Endodermal cell (in vitro differentiated cells): ENCODE results near the gene RCL1. TPM values are rescaled to one million over a fixed set of nuclear protein-coding genes. Genes with fewer than 3 reads are reported as not detected.

Experiments
- DNase-seq: peaks from one replicate; pipeline ENCODE4 v3.0.0-alpha.2; 2017
- H3K27ac ChIP-seq: 2 replicates; pipeline ENCODE4 v1.5.1; 2013; ENCODE audit warnings: mild to moderate bottlenecking, low read depth, low read length, moderate library complexity
- H3K27me3 ChIP-seq: 2 replicates; pipeline ENCODE4 v1.6.1; 2013; ENCODE audit warnings: mild to moderate bottlenecking, low read length, moderate library complexity; ENCODE audit not compliant: insufficient read depth, control insufficient read depth, poor library complexity, severe bottlenecking
- H3K36me3 ChIP-seq: 2 replicates; pipeline ENCODE4 v1.7.0; 2013; ENCODE audit warnings: mild to moderate bottlenecking, low read length, moderate library complexity; ENCODE audit not compliant: control insufficient read depth, insufficient read depth
- H3K4me1 ChIP-seq: one replicate; pipeline ENCODE4 v1.7.0; 2013; ENCODE audit warnings: low read length; ENCODE audit not compliant: control insufficient read depth, insufficient read depth
- H3K4me3 ChIP-seq: 2 replicates; pipeline ENCODE4 v1.5.1; 2013; ENCODE audit warnings: mild to moderate bottlenecking, low read length, moderate library complexity
- H3K9ac ChIP-seq: 2 replicates; pipeline ENCODE4 v1.6.1; 2013; ENCODE audit warnings: mild to moderate bottlenecking, low read length, moderate library complexity; ENCODE audit not compliant: poor library complexity, severe bottlenecking; ENCODE audit errors: extremely low read depth
- H3K9me3 ChIP-seq: 2 replicates; pipeline ENCODE4 v1.6.1; 2013; ENCODE audit warnings: mild to moderate bottlenecking, low read length, moderate library complexity; ENCODE audit not compliant: control insufficient read depth
- H3K27ac Mint-ChIP-seq: 2 replicates; pipeline ENCODE4 v1.8.0; 2020; ENCODE audit warnings: mixed read lengths
- H3K27me3 Mint-ChIP-seq: 2 replicates; pipeline ENCODE4 v1.8.0; 2021; ENCODE audit warnings: mild to moderate bottlenecking, mixed read lengths; ENCODE audit not compliant: insufficient read depth
- H3K36me3 Mint-ChIP-seq: 2 replicates; pipeline ENCODE4 v1.8.0; 2020; ENCODE audit warnings: low read depth, mixed read lengths
- H3K4me1 Mint-ChIP-seq: 2 replicates; pipeline ENCODE4 v1.8.0; 2020; ENCODE audit warnings: mixed read lengths
- H3K4me3 Mint-ChIP-seq: 2 replicates; pipeline ENCODE4 v1.8.0; 2020; ENCODE audit warnings: mild to moderate bottlenecking, moderate library complexity, mixed read lengths
- H3K9me3 Mint-ChIP-seq: 2 replicates; pipeline ENCODE4 v1.8.0; 2020; ENCODE audit warnings: mild to moderate bottlenecking, mixed read lengths
- CTCF ChIP-seq: fragments of 200-600 bp; sonication (generic); conservative IDR thresholded peaks from 2 replicates; pipeline ENCODE4 v1.5.0; 2021; ENCODE audit warnings: antibody characterized with exemption, mild to moderate bottlenecking
- WGBS, 2 experiments: methylation state at CpG; one replicate each; pipeline versions ENCODE4 v1.1.5 to v1.1.7; 2013; ENCODE audit warnings: missing lambda C conversion rate in 2 of 2, mixed read lengths in 1 of 2; ENCODE audit not compliant: insufficient coverage in 1 of 2, insufficient read length in 1 of 2; 5-methylcytosine and 5-hydroxymethylcytosine counted together
- total RNA-seq, 2 donors: library from RNA; stranded (reverse); fragmentation: NEBNext Ultra II Directional in 1 of 2; extraction: Animal tissue kit (Norgen Biotek cat#: 25700) in 1 of 2; gene quantifications; 2 replicates in 1 of 2; 3 replicates in 1 of 2; pipeline ENCODE4 v1.2.1, GENCODE V29; 2021

Gene RCL1
- total RNA-seq, 2 donors from 2014 or later, result 13.2 to 18.6 TPM

DNA sequence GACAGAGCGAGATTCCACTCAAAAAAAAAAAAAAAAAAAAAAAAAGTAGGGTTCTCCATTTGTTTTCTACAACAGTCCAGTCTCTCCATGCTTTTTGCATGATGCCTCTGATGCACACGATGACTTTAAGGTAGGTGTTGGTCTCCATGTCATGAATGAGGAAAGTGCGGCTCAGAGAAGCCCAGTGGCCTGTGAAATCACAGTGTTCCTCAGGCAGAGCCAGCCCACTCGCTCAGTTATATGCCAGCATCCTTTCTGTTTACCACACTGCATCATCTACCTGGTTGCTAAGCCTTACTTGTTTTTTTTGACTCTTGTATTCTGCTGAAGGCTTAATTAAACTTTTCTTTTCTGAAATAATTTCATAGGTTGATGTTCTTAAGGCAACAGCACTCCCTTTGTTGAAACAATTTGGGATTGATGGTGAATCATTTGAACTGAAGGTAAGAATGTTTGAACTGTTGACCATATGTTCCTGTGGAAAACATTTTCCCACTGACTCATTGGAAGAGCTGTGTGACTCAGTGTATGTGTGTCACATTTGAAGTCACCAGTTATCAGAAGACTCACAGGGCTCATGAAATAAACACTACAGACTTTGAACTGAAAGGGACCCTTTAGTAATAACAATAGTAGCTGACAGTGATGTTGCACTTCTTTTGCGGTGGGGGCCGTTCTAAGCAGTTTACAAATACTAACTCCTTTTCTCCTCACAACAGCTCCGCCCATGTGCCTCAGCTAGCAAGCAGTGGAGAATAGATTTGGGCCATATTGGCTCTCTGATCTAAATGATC, 40.2 kb downstream of the RCL1 start:
- no peak overlapping the region for H3K27ac ChIP-seq
- H3K4me3 Mint-ChIP-seq, result no peak overlapping the region
- TF ChIP-seq CTCF, result no peak
- H3K9me3 Mint-ChIP-seq, result no peaks in the 10 kb centered on the region
- 97 to 100% methylated on average over 2 to 7 of the region's 7 CpGs for WGBS, 2 experiments
- peaks cover 10% of the 10 kb centered on the region for H3K36me3 Mint-ChIP-seq
- peaks cover 15% of the 10 kb centered on the region for H3K4me1 ChIP-seq
- H3K4me3 ChIP-seq, result no peak overlapping the region
- H3K27ac Mint-ChIP-seq, result no peak overlapping the region
- no peaks in the 10 kb centered on the region for H3K27me3 Mint-ChIP-seq
- no peaks in the 10 kb centered on the region for H3K27me3 ChIP-seq
- H3K9me3 ChIP-seq, result no peaks in the 10 kb centered on the region
- peaks cover 3% of the 10 kb centered on the region for H3K36me3 ChIP-seq
- DNase-seq, result no peak
- no peak overlapping the region for H3K9ac ChIP-seq
- H3K4me1 Mint-ChIP-seq, result peaks cover 43% of the 10 kb centered on the region

- peaks cover 43% of the 10 kb centered on the region for H3K4me1 Mint-ChIP-seq
- WGBS, 2 experiments, result 93 to 94% methylated on average over 6 to 11 of the region's 11 CpGs
- no peak overlapping the region for H3K9ac ChIP-seq
- H3K36me3 ChIP-seq, result peaks cover 7% of the 10 kb centered on the region
- no peak for TF ChIP-seq CTCF
- no peak for DNase-seq
- no peak overlapping the region for H3K4me3 Mint-ChIP-seq
- peaks cover 11% of the 10 kb centered on the region for H3K36me3 Mint-ChIP-seq
- peaks cover 15% of the 10 kb centered on the region for H3K4me1 ChIP-seq
- H3K27ac Mint-ChIP-seq, result no peak overlapping the region
- H3K4me3 ChIP-seq, result no peak overlapping the region
- no peak overlapping the region for H3K27ac ChIP-seq
- H3K9me3 Mint-ChIP-seq, result no peaks in the 10 kb centered on the region
- no peaks in the 10 kb centered on the region for H3K27me3 ChIP-seq
- H3K27me3 Mint-ChIP-seq, result no peaks in the 10 kb centered on the region
- no peaks in the 10 kb centered on the region for H3K9me3 ChIP-seq
Measured at GRCh38 chr9:4833781-4834560, 41.2 kb downstream of the RCL1 start.

DNA sequence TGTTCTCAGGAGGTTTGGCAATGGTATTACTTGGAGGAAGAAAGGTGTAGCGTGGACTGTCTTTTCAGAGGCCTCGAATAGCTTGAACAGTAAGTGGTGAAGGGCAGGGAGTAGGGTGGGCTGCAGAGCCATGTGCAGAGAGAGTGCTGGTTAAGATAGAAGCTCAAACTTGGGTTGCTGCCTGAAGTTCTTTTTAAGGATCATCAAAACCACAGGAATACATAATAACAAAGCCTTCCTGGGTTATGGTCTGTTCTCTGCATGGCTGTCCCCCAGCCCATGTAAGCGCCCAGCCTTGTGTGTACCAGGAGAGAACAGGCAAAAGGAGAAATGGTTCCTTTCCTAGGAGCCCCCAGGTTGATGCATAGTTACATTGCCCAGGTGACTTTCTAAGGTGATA, 43.9 kb downstream of the RCL1 start:
- Histone ChIP-seq H3K9me3 (no peaks in the 10 kb centered on the region), H3K4me3 (no peak overlapping the region), H3K4me1 (peaks cover 6% of the 10 kb centered on the region), H3K27me3 (no peaks in the 10 kb centered on the region), H3K27ac (no peak overlapping the region), H3K36me3 (peaks cover 15% of the 10 kb centered on the region), H3K9ac (no peak overlapping the region)
- DNase-seq, result no peak
- H3K4me3 Mint-ChIP-seq, result no peak overlapping the region
- H3K4me1 Mint-ChIP-seq, result peaks cover 36% of the 10 kb centered on the region
- H3K27ac Mint-ChIP-seq, result peak overlapping the region; percentile 23
- no peaks in the 10 kb centered on the region for H3K27me3 Mint-ChIP-seq
- H3K9me3 Mint-ChIP-seq, result no peaks in the 10 kb centered on the region
- peaks cover 13% of the 10 kb centered on the region for H3K36me3 Mint-ChIP-seq
- no peak for TF ChIP-seq CTCF
- 99 to 100% methylated on average over 2 to 3 of the region's 3 CpGs for WGBS, 2 experiments
